Measurements from ENCODE around the gene FBH1. TPM values are rescaled to one million over a fixed set of nuclear protein-coding genes. Genes with fewer than 3 reads are reported as not detected.
"Not testable (repeated sequence)": the region's sequence is repeated elsewhere in the genome, so short reads cannot be mapped to it uniquely, and the experiment has no call there.

Gene FBH1
- total and polyA plus RNA-seq, 10 of the 15 experiments (the other 5 are each of a cell fraction or from before 2014, with no cell fraction given), result 6.1 to 67.6 (median 47.2) TPM

DNA sequence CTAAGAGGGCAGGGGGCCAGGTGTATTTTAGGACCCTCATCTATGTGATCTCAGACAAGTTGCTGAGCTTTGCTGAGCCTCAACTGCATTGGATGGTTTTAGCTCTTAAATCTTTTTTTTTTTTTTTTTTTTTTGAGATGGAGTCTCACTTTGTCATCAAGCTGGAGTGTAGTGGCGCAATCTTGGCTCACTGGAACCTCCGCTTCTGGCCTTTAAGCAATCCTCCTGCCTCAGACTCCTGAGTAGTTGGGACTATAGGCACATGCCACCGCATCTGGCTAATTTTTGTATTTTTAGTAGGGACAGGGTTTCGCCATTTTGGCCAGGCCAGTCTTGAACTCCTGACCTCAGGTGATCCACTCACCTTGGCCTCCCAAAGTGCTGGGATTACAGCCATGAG, 43.4 kb upstream of the FBH1 start:
- peaks cover 29% of the 10 kb centered on the region for H3K4me1 ChIP-seq (ENCODE audit: control insufficient read depth, insufficient read depth, low read length)
- in situ Hi-C loops (cut with MboI), result not testable (repeated sequence)
- peak overlapping the region; percentile 2; the same call in 1 of the 2 replicates for H2AFZ ChIP-seq (ENCODE audit: control insufficient read depth, low read depth, low read length)

DNA sequence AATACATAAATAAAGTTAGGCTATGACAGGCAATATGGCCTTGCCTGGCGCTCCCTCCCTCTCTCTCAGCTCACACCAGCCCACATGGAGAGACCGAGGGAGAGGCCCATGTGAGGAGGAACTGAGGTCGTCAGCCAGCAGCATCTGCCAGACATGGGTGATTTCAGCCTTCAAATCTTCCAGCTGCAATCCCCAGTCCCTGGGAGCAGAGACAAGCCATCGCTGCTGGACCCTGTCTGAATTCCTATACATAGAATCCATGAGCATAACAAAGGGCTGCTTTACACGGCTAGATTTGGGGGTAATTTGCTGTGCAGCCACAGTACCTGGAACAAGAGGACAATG, 35.9 kb upstream of the FBH1 start:
- FAIRE-seq, result no peak
- Histone ChIP-seq H3K36me3 (ENCODE audit: control insufficient read depth in 2 of 2, insufficient read depth in 2 of 2, low read length in 1 of 2) (no peaks in the 10 kb centered on the region), H4K20me1 (ENCODE audit: control insufficient read depth, insufficient read depth) (no peaks in the 10 kb centered on the region), H3K27ac (ENCODE audit: control insufficient read depth, insufficient read depth) (no peak overlapping the region), H3K79me2 (ENCODE audit: control insufficient read depth, insufficient read depth, low read length) (no peaks in the 10 kb centered on the region), H3K9ac (ENCODE audit: control insufficient read depth, insufficient read depth, low read length) (no peak overlapping the region), H3K4me1 (ENCODE audit: control insufficient read depth, insufficient read depth, low read length) (peaks cover 8% of the 10 kb centered on the region), H3K9me3 (replicated peaks; ENCODE audit: control insufficient read depth, insufficient read depth, low read length) (no peaks in the 10 kb centered on the region), H3K4me2 (ENCODE audit: control insufficient read depth, insufficient read depth) (no peak overlapping the region), H3K4me3 (no peak overlapping the region), H2AFZ (ENCODE audit: control insufficient read depth, low read depth, low read length) (no peak overlapping the region), H3K27me3 (replicated peaks in 1 of 2; ENCODE audit: control insufficient read depth in 2 of 2, insufficient read depth in 2 of 2, low read length in 1 of 2) (no peaks in the 10 kb centered on the region; a peak in 1 of 4 replicates)
- POLR2A ChIA-PET, result interaction anchor here (0.7 to 4.4 kb wide), 2 partner anchors 10 to 13 kb away, joined by 6 to 69 read pairs; no protein-coding TSS in a partner anchor
- no TSS peak for BruUV-seq (replicated peaks)
- CTCF ChIA-PET, result interaction anchor here (1.1 to 3.8 kb wide), 5 partner anchors 10 to 40 kb away, joined by 3 to 25 read pairs (median 10); partner anchors contain the start of gene GDI2
- WGBS (ENCODE audit: insufficient coverage, insufficient replicate concordance, low lambda C conversion rate, missing lambda C conversion rate), result 70% methylated on average over 5 of the region's 5 CpGs
- RAD21 ChIA-PET (ENCODE audit: unreplicated experiment), result interaction anchor here (0.7 to 3.5 kb wide), 6 partner anchors 9 to 197 kb away, joined by 3 to 45 read pairs (median 22); partner anchors contain the start of genes ANKRD16 and FBH1
- no peak for DNase-seq (ENCODE audit: low read depth, low spot score)
- SMC1A ChIA-PET (ENCODE audit: uncharacterized antibody, unreplicated experiment), result interaction anchor here (1.7 to 6.2 kb wide), 6 partner anchors 9 to 188 kb away, joined by 4 to 77 read pairs (median 20); partner anchors contain the start of gene GDI2
- in situ Hi-C loops (cut with MboI), result no loop called here
- intact Hi-C loops (cut with micrococcal nuclease; ENCODE audit: unreplicated experiment), result no loop called here
- ATAC-seq, result no peak
- TF ChIP-seq IKZF2 (IDR thresholded peaks at IDR 0.05) (no peak), RBBP5 (conservative IDR thresholded peaks at IDR 0.05) (no peak), SP1 (IDR thresholded peaks at IDR 0.05; ENCODE audit: low read depth, low read length) (no peak), HDAC2 (IDR thresholded peaks at IDR 0.05) (no peak), SREBF2 (IDR thresholded peaks at IDR 0.05; ENCODE audit: low read length) (no peak), BRCA1 (IDR thresholded peaks at IDR 0.05; ENCODE audit: low read depth, low read length) (no peak), RFX5 (IDR thresholded peaks at IDR 0.05; ENCODE audit: low read depth, low read length) (no peak), SMC3 (IDR thresholded peaks at IDR 0.05; ENCODE audit: borderline replicate concordance, low read length) (no peak), SREBF1 (IDR thresholded peaks at IDR 0.05; ENCODE audit: low read length) (no peak), RAD21 (IDR thresholded peaks at IDR 0.05; ENCODE audit: insufficient read depth, low read depth, low read length) (no peak)
- TF ChIP-seq, protein P1, sequence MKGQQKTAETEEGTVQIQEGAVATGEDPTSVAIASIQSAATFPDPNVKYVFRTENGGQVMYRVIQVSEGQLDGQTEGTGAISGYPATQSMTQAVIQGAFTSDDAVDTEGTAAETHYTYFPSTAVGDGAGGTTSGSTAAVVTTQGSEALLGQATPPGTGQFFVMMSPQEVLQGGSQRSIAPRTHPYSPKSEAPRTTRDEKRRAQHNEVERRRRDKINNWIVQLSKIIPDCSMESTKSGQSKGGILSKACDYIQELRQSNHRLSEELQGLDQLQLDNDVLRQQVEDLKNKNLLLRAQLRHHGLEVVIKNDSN (IDR thresholded peaks at IDR 0.05; ENCODE audit: borderline replicate concordance, extremely low read length, insufficient read depth, low read depth, low read length), result no peak
- TF ChIP-seq, protein P2, sequence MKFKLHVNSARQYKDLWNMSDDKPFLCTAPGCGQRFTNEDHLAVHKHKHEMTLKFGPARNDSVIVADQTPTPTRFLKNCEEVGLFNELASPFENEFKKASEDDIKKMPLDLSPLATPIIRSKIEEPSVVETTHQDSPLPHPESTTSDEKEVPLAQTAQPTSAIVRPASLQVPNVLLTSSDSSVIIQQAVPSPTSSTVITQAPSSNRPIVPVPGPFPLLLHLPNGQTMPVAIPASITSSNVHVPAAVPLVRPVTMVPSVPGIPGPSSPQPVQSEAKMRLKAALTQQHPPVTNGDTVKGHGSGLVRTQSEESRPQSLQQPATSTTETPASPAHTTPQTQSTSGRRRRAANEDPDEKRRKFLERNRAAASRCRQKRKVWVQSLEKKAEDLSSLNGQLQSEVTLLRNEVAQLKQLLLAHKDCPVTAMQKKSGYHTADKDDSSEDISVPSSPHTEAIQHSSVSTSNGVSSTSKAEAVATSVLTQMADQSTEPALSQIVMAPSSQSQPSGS (IDR thresholded peaks at IDR 0.05; ENCODE audit: low read length), result no peak

More for the DNA sequence above, 43.4 kb upstream of the FBH1 start:
- ChIA-PET SMC1A (ENCODE audit: uncharacterized antibody, unreplicated experiment) (interaction anchor here (0.5 to 8.0 kb wide), 7 partner anchors 8 to 454 kb away, joined by 3 to 86 read pairs (median 4); no protein-coding TSS in a partner anchor), CTCF (interaction anchor here (0.6 to 1.0 kb wide), 3 partner anchors 17 to 28 kb away, joined by 3 to 4 read pairs (median 4); no protein-coding TSS in a partner anchor), RAD21 (ENCODE audit: unreplicated experiment) (interaction anchor here (8.0 to 8.4 kb wide), 2 partner anchors 15 to 32 kb away, joined by 107 to 183 read pairs; partner anchors contain the start of gene GDI2), POLR2A (interaction anchor here (0.7 to 2.2 kb wide), 6 partner anchors 11 to 60 kb away, joined by 3 to 12 read pairs (median 5); no protein-coding TSS in a partner anchor)
- H3K9me3 ChIP-seq (replicated peaks; ENCODE audit: control insufficient read depth, insufficient read depth, low read length); DNase-seq (ENCODE audit: low read depth, low spot score); BruUV-seq (replicated peaks); H3K79me2 ChIP-seq (ENCODE audit: control insufficient read depth, insufficient read depth, low read length); FAIRE-seq; H3K9ac ChIP-seq (ENCODE audit: control insufficient read depth, insufficient read depth, low read length); H3K36me3 ChIP-seq (ENCODE audit: control insufficient read depth in 2 of 2, insufficient read depth in 2 of 2, low read length in 1 of 2); H3K27me3 ChIP-seq (replicated peaks in 1 of 2; ENCODE audit: control insufficient read depth in 2 of 2, insufficient read depth in 2 of 2, low read length in 1 of 2); ATAC-seq; H4K20me1 ChIP-seq (ENCODE audit: control insufficient read depth, insufficient read depth); H3K4me3 ChIP-seq; intact Hi-C loops (cut with micrococcal nuclease; ENCODE audit: unreplicated experiment): not testable (repeated sequence)
- H3K4me2 ChIP-seq (ENCODE audit: control insufficient read depth, insufficient read depth), result peak overlapping the region; percentile 40
- WGBS (ENCODE audit: insufficient coverage, insufficient replicate concordance, low lambda C conversion rate, missing lambda C conversion rate), result 98% methylated on average over 4 of the region's 4 CpGs
- peak overlapping the region; percentile 27 for H3K27ac ChIP-seq (ENCODE audit: control insufficient read depth, insufficient read depth)

Data from GM12878 (cell line).